ENCODE data around the gene GLIS2.
A peak's percentile ranks its signal among the peaks of the same experiment; 100 is the strongest.

The GLIS2 gene

GRCh38 chr16:4319454-4320421 lies 3.9 kb downstream of the GLIS2 start:
- DNase-seq (ENCODE audit: low spot score): no peak

GRCh38 chr16:4320571-4321137 lies 4.8 kb downstream of the GLIS2 start:
- no peak for DNase-seq (ENCODE audit: low spot score)

GRCh38 chr16:4321286-4322120 lies 5.6 kb downstream of the GLIS2 start:
- no peak for DNase-seq (ENCODE audit: low spot score)

- DNase-seq (ENCODE audit: low spot score): no peak
Observed at GRCh38 chr16:4322121-4323052, 6.5 kb downstream of the GLIS2 start.

- no peak for DNase-seq (ENCODE audit: low spot score)
Observed at GRCh38 chr16:4323071-4323844, 7.4 kb downstream of the GLIS2 start.

GRCh38 chr16:4323845-4324488 lies 8.1 kb downstream of the GLIS2 start:
- peak; percentile 77 for DNase-seq (ENCODE audit: low spot score)

GRCh38 chr16:4324492-4325252 lies 8.8 kb downstream of the GLIS2 start:
- no peak for DNase-seq (ENCODE audit: low spot score)

GRCh38 chr16:4325253-4325758 lies 9.4 kb downstream of the GLIS2 start:
- no peak for DNase-seq (ENCODE audit: low spot score)

GRCh38 chr16:4327386-4328045 lies 11.6 kb downstream of the GLIS2 start:
- no peak for DNase-seq (ENCODE audit: low spot score)

GRCh38 chr16:4328046-4328781 lies 12.3 kb downstream of the GLIS2 start:
- DNase-seq (ENCODE audit: low spot score): peak; percentile 85

GRCh38 chr16:4328782-4329775 lies 13.2 kb downstream of the GLIS2 start:
- DNase-seq (ENCODE audit: low spot score): no peak

GRCh38 chr16:4330277-4330874 lies 14.5 kb downstream of the GLIS2 start:
- peak; percentile 59 for DNase-seq (ENCODE audit: low spot score)

- DNase-seq (ENCODE audit: low spot score): no peak
Observed at GRCh38 chr16:4332083-4332482, 16.2 kb downstream of the GLIS2 start.

GRCh38 chr16:4332623-4333307 lies 16.9 kb downstream of the GLIS2 start:
- DNase-seq (ENCODE audit: low spot score): no peak

- no peak for DNase-seq (ENCODE audit: low spot score)
Observed at GRCh38 chr16:4333308-4333638, 17.4 kb downstream of the GLIS2 start.
